GM12892 (cell line): ENCODE results near the gene ANKRD10.

ENCODE experiments used
- POLR2A ChIP-seq: IDR thresholded peaks from 2 replicates; pipeline ENCODE4 v1.6.1; 2011; ENCODE audit warnings: low read depth, low read length, control low read depth
- POLR2AphosphoS5 ChIP-seq: IDR thresholded peaks from 2 replicates; pipeline ENCODE4 v1.6.1; 2011; ENCODE audit warnings: low read depth, low read length, control low read depth

DNA sequence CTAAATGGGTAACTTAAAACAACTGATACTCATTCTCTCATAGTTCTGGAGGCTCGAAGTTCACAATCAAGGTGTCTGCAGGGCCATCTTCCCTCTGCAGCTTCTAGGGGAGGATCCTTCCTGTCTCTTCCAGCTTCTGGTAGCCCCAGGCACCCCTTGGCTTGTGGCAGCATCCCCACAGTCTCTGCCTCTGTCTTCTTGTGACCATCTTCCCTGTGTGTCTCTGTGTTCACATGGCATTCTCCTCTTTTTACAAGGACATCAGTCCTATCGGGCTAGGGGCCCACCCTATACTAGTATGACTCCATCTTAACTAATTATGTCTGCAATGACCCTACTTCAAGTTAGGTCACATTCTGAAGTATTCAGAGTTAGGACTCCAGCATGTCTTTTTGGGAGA, 73.5 kb downstream of the ANKRD10 start:
- TF ChIP-seq POLR2A (no peak), POLR2AphosphoS5 (no peak)
